Measurements from ENCODE around the gene SAMMSON.

SAMMSON gene

DNA sequence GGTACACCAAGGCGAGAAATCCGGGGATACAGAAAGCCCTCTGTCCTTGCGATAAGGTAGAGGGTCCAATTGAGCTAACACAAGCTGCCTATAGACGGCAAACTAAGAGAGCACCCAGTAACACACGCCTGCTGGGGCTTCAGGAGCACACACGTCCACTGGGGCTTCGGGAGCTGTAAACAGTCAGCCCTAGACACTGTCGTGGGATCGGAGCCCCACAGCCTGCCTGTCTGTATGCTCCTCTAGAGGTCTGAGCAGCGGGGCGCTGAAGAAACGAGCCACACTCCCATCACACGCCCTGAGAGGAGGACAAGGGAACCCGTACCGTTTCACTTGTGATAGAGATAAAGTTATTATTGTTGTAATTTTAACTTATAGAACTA is 486 bp downstream of the SAMMSON start:
- no peak overlapping the region for H3K27ac ChIP-seq
- no peaks in the 10 kb centered on the region for H3K36me3 ChIP-seq
- H3K27me3 ChIP-seq (ENCODE audit: insufficient read depth, low read depth, severe bottlenecking) = no peaks in the 10 kb centered on the region
- no peaks in the 10 kb centered on the region for H3K9me3 ChIP-seq (ENCODE audit: severe bottlenecking)
- DNase-seq = no peak
- TF ChIP-seq, protein P1, sequence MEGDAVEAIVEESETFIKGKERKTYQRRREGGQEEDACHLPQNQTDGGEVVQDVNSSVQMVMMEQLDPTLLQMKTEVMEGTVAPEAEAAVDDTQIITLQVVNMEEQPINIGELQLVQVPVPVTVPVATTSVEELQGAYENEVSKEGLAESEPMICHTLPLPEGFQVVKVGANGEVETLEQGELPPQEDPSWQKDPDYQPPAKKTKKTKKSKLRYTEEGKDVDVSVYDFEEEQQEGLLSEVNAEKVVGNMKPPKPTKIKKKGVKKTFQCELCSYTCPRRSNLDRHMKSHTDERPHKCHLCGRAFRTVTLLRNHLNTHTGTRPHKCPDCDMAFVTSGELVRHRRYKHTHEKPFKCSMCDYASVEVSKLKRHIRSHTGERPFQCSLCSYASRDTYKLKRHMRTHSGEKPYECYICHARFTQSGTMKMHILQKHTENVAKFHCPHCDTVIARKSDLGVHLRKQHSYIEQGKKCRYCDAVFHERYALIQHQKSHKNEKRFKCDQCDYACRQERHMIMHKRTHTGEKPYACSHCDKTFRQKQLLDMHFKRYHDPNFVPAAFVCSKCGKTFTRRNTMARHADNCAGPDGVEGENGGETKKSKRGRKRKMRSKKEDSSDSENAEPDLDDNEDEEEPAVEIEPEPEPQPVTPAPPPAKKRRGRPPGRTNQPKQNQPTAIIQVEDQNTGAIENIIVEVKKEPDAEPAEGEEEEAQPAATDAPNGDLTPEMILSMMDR (IDR thresholded peaks at IDR 0.05; ENCODE audit: low read depth, low read length) = no peak
- no peak overlapping the region for H3K4me3 ChIP-seq (ENCODE audit: low read depth, low read length)

DNA sequence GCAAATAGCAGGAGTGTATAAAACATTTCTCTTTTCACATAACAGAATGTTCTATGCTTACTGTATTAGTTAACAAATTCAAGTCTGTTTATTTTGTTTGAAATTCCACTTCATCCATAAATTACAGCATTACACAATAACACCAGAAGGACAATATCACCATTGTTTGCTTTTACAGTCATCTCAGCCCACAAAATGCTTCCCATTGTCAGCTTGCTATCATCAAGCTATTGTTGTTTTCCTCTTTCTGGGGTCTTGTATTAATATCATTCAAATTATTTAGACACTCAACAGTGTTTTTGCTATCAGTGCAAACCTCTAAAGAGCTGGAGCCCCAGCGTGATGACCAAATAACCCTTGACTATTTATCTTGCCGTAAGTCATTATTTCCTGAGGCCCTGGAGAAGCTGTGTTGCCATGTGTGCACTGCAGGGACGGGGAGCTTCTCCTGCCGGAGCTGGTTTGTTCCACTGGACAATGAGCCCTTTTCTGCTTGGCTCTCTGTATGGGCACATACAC is 1.1 kb downstream of the SAMMSON start:
- Histone ChIP-seq H3K27me3 (ENCODE audit: insufficient read depth, low read depth, severe bottlenecking) (no peaks in the 10 kb centered on the region), H3K36me3 (no peaks in the 10 kb centered on the region), H3K27ac (no peak overlapping the region), H3K4me3 (ENCODE audit: low read depth, low read length) (no peak overlapping the region), H3K9me3 (ENCODE audit: severe bottlenecking) (no peaks in the 10 kb centered on the region)
- DNase-seq = no peak
- TF ChIP-seq, protein P1 (IDR thresholded peaks at IDR 0.05; ENCODE audit: low read depth, low read length) = no peak

DNA sequence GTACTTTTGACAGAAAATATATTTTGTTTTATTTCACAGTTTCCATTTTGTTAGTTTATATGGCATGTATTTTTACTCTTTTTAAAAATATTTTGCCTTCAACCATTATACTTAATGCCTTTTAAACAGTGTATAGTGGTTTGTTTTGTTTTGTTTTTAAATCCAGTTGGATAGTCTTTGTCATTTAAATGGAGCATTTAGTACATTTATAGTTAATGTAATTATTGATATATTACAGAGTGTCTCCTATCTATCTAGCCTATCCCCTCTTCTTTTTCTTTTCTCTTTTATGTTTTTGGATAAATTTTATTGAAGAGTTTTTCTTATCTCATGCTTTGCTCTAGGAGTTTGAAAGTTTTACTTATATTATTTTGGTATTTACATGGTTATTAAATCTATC is 3.6 kb downstream of the SAMMSON start:
- no peak for DNase-seq
- no peaks in the 10 kb centered on the region for H3K27me3 ChIP-seq (ENCODE audit: insufficient read depth, low read depth, severe bottlenecking)
- no peaks in the 10 kb centered on the region for H3K9me3 ChIP-seq (ENCODE audit: severe bottlenecking)
- TF ChIP-seq, protein P1 (IDR thresholded peaks at IDR 0.05; ENCODE audit: low read depth, low read length) = no peak
- no peak overlapping the region for H3K4me3 ChIP-seq (ENCODE audit: low read depth, low read length)
- H3K27ac ChIP-seq = no peak overlapping the region
- H3K36me3 ChIP-seq = no peaks in the 10 kb centered on the region

DNA sequence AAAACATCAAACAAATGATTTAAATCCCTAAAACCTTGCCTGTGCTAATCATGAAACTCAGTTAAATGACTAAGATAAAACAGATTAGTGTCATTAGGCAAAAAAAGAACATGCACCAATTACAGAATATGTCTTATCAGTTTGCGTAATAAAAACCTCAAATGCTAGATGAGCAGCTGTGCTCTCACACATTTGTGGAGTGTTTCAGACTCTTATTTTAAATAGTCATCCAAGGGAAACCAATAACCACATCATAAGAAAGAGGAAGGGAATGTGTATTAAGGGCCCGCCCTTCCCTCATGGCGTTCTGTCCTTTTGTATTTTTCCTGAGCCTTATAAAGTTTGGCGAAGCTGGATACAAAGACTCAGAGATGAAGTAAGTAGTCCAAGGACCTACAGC is 6.6 kb downstream of the SAMMSON start:
- Histone ChIP-seq H3K27me3 (ENCODE audit: insufficient read depth, low read depth, severe bottlenecking) (no peaks in the 10 kb centered on the region), H3K36me3 (no peaks in the 10 kb centered on the region), H3K9me3 (ENCODE audit: severe bottlenecking) (no peaks in the 10 kb centered on the region), H3K4me3 (ENCODE audit: low read depth, low read length) (no peak overlapping the region), H3K27ac (no peak overlapping the region)
- TF ChIP-seq, protein P1 (IDR thresholded peaks at IDR 0.05; ENCODE audit: low read depth, low read length) = no peak
- no peak for DNase-seq

DNA sequence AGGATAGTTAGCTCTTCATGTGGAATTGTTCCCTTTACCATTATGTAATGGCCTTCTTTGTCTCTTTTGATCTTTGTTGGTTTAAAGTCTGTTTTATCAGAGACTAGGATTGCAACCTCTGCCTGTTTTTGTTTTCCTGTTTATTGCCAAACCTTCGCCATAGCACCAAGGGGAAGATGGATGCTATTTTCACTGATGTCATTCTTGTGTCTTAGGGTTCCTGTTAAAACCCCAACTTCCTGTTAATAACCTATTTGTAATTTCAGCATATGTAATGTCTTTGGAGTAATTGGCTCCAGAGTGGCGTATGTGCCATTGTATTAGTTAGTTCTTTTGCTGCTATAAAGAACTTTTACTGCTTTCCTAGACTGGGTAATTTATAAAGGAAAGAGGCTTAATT is 10.8 kb downstream of the SAMMSON start:
- no peak overlapping the region for H3K27ac ChIP-seq
- H3K27me3 ChIP-seq (ENCODE audit: insufficient read depth, low read depth, severe bottlenecking) = no peaks in the 10 kb centered on the region
- TF ChIP-seq, protein P1 (IDR thresholded peaks at IDR 0.05; ENCODE audit: low read depth, low read length) = no peak
- H3K9me3 ChIP-seq (ENCODE audit: severe bottlenecking) = no peaks in the 10 kb centered on the region
- no peaks in the 10 kb centered on the region for H3K36me3 ChIP-seq
- DNase-seq = no peak
- H3K4me3 ChIP-seq (ENCODE audit: low read depth, low read length) = no peak overlapping the region

DNA sequence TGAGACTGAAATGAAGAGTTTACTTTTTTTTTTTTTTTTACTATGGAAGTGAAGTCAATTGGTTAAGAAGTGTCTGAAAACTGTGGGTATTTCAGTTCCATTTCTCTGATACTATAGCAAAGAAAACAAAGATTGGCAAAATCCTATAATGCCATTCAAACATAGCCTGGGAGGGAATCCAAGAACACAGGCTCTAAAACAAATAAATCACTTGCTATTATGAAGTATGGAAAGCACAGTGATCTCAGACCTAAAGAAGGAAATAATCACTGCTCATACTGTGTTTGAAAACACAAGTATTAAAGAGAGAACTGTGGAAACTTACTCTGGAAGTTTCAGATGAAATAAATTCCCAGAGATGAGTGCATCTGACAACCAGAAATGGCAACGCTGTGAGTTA is 12.0 kb downstream of the SAMMSON start:
- H3K4me3 ChIP-seq (ENCODE audit: low read depth, low read length) = no peak overlapping the region
- DNase-seq = no peak

More for the DNA sequence above, 12.0 kb downstream of the SAMMSON start:
- no peaks in the 10 kb centered on the region for H3K27me3 ChIP-seq (ENCODE audit: insufficient read depth, low read depth, severe bottlenecking)
- H3K9me3 ChIP-seq (ENCODE audit: severe bottlenecking) = no peaks in the 10 kb centered on the region
- TF ChIP-seq, protein P1 (IDR thresholded peaks at IDR 0.05; ENCODE audit: low read depth, low read length) = no peak
- no peak overlapping the region for H3K27ac ChIP-seq
- H3K36me3 ChIP-seq = no peaks in the 10 kb centered on the region

All from WERI-Rb-1 (cell line).